HCT116 (cell line): ENCODE measurements around the gene MANEAL. TPM values are rescaled to one million over a fixed set of nuclear protein-coding genes. Genes with fewer than 3 reads are reported as not detected.

Experiments
- ATAC-seq: fragments of 200-7000 bp; cut with Tn5 transposase; 2 replicates; pipeline ENCODE4 v1.9.1; 2020; ENCODE audit warnings: mild to moderate bottlenecking, moderate library complexity
- BruUV-seq: library from RNA; stranded (reverse); fragments of 400-500 nt; replicated peaks from 2 replicates; lab custom pipeline; 2021; lab: Mats Ljungman, UMichigan
- CTCF ChIA-PET: fragments of 300-600 bp; sonication (Branson Sonifier 250); formaldehyde crosslinking; loops from one replicate; lab custom pipeline; 2021; ENCODE audit warnings: antibody characterized with exemption; lab: Charles Lee
- POLR2A ChIA-PET: fragments of 300-600, 350-600 bp; sonication (Branson Sonifier 250); formaldehyde crosslinking; loops from one replicate; lab custom pipeline; 2021; ENCODE audit warnings: antibody characterized with exemption; lab: Charles Lee
- RAD21 ChIA-PET, 2 experiments: fragments of 300-600 bp; sonication (Branson Sonifier 250); formaldehyde crosslinking; loops; one replicate each; lab custom pipeline; 2023; ENCODE audit warnings: low total read pairs in 2 of 2; ENCODE audit not compliant: uncharacterized antibody in 2 of 2, unreplicated experiment in 2 of 2, low non-redundant PET in 1 of 2; lab: Charles Lee
- DNase-seq: peaks from one replicate; pipeline ENCODE4 v3.0.0-alpha.2; 2010; ENCODE audit warnings: low read depth, low spot score
- H2AFZ ChIP-seq: fragments of 200-600 bp; shearing (Covaris generic), sonication (generic); 2 replicates; pipeline ENCODE4 v1.6.1; 2017; ENCODE audit warnings: low read depth, mixed run types, mixed read lengths, antibody characterized with exemption, low read length; ENCODE audit not compliant: poor library complexity, severe bottlenecking
- H3K27ac ChIP-seq: 2 replicates; pipeline ENCODE4 v1.5.1; 2012; ENCODE audit warnings: low read depth, low read length
- H3K27me3 ChIP-seq: fragments of 200-600 bp; sonication (generic); 2 replicates; pipeline ENCODE4 v1.6.1; 2016; ENCODE audit warnings: mixed run types, low read length, mixed read lengths; ENCODE audit not compliant: insufficient read depth
- H3K36me3 ChIP-seq, 2 experiments: fragments of 200-500 bp in 1 of 2; fragments of 200-600 bp in 1 of 2; sonication (Bioruptor generic) in 1 of 2; sonication (generic) in 1 of 2; 2 replicates each; pipeline versions ENCODE4 v1.5.1 to v1.6.1; 2014 to 2016; ENCODE audit warnings: low read length in 2 of 2, inconsistent platforms in 1 of 2, mixed read lengths in 1 of 2, mixed run types in 1 of 2; ENCODE audit not compliant: insufficient read depth in 2 of 2, control insufficient read depth in 1 of 2
- H3K4me1 ChIP-seq, 2 experiments: fragments of 200-600 bp in 1 of 2; sonication (generic) in 1 of 2; 2 replicates each; pipeline versions ENCODE4 v1.5.1 to v1.6.1; 2012 to 2017; ENCODE audit warnings: low read length in 2 of 2, inconsistent platforms in 1 of 2, mild to moderate bottlenecking in 1 of 2, mixed read lengths in 1 of 2, mixed run types in 1 of 2, moderate library complexity in 1 of 2; ENCODE audit not compliant: insufficient read depth in 2 of 2, control insufficient read depth in 1 of 2
- H3K4me2 ChIP-seq: fragments of 200-600 bp; sonication (generic); 2 replicates; pipeline ENCODE4 v1.6.1; 2017; ENCODE audit warnings: mixed run types, low read length, mixed read lengths
- H3K4me3 ChIP-seq, 2 experiments: fragments of 200-600 bp in 1 of 2; sonication (generic) in 1 of 2; replicated peaks in 1 of 2; 2 replicates each; pipeline ENCODE4 v1.5.1; 2011 to 2016; ENCODE audit warnings: low read length in 2 of 2, control low read depth in 1 of 2, low read depth in 1 of 2, mild to moderate bottlenecking in 1 of 2, mixed read lengths in 1 of 2, mixed run types in 1 of 2
- H3K79me2 ChIP-seq: fragments of 200-600 bp; sonication (generic); 2 replicates; pipeline ENCODE4 v1.6.1; 2017; ENCODE audit warnings: mild to moderate bottlenecking, mixed run types, low read length, moderate library complexity, mixed read lengths; ENCODE audit not compliant: insufficient read depth
- H3K9ac ChIP-seq: fragments of 200-600 bp; sonication (generic); 2 replicates; pipeline ENCODE4 v1.6.1; 2016; ENCODE audit warnings: low read length, mixed read lengths
- H3K9me2 ChIP-seq: fragments of 200-600 bp; sonication (generic), shearing (Covaris generic); 2 replicates; pipeline ENCODE4 v1.6.1; 2017; ENCODE audit warnings: mixed run types, mild to moderate bottlenecking, moderate library complexity; ENCODE audit not compliant: insufficient read depth
- H3K9me3 ChIP-seq, 2 experiments: fragments of 200-500 bp in 1 of 2; fragments of 200-600 bp in 1 of 2; sonication (Bioruptor generic) in 1 of 2; sonication (generic) in 1 of 2; 2 replicates each; pipeline ENCODE4 v1.6.1; 2014 to 2017; ENCODE audit warnings: low read length in 2 of 2, mixed read lengths in 2 of 2, inconsistent platforms in 1 of 2, low read depth in 1 of 2, mild to moderate bottlenecking in 1 of 2, mixed run types in 1 of 2, moderate library complexity in 1 of 2; ENCODE audit not compliant: control insufficient read depth in 1 of 2, insufficient read depth in 1 of 2
- H4K20me1 ChIP-seq: fragments of 200-600 bp; sonication (generic), shearing (Covaris generic); 2 replicates; pipeline ENCODE4 v1.6.1; 2017; ENCODE audit warnings: mixed run types, mild to moderate bottlenecking, moderate library complexity; ENCODE audit not compliant: insufficient read depth
- EGR1 ChIP-seq: IDR thresholded peaks from 2 replicates; pipeline ENCODE4 v1.6.1; 2012; ENCODE audit warnings: low read depth
- ELF1 ChIP-seq: IDR thresholded peaks from 2 replicates; pipeline ENCODE4 v1.6.1; 2012; ENCODE audit warnings: low read depth, borderline replicate concordance
- EZH2phosphoT487 ChIP-seq: fragments of 200-600 bp; IDR thresholded peaks from 2 replicates; pipeline ENCODE4 v1.6.1; 2018; ENCODE audit warnings: antibody characterized with exemption, borderline replicate concordance
- POLR2A ChIP-seq: IDR thresholded peaks from 2 replicates; pipeline ENCODE4 v1.7.0; 2011; ENCODE audit warnings: borderline replicate concordance; ENCODE audit not compliant: insufficient read depth, insufficient read length; ENCODE audit errors: extremely low read depth
- POLR2AphosphoS5 ChIP-seq: IDR thresholded peaks from 2 replicates; pipeline ENCODE4 v1.6.1; 2011; ENCODE audit warnings: mild to moderate bottlenecking, low read depth, low read length, moderate library complexity
- SIN3A ChIP-seq: IDR thresholded peaks from 2 replicates; pipeline ENCODE4 v1.6.1; 2012; ENCODE audit warnings: low read depth
- SP1 ChIP-seq: IDR thresholded peaks from 2 replicates; pipeline ENCODE4 v1.6.1; 2012; ENCODE audit warnings: low read depth
- ZNF274 ChIP-seq: fragments of 200-500 bp; sonication (Bioruptor generic); IDR thresholded peaks from 2 replicates; pipeline ENCODE4 v1.6.1; 2014; ENCODE audit warnings: mild to moderate bottlenecking, low read depth, low read length, inconsistent platforms
- intact Hi-C: fragments of 100-400 bp; cut with micrococcal nuclease; formaldehyde crosslinking; loops from 2 replicates; pipeline ENCODE4 v1.10.0; 2022
- total RNA-seq: library from RNA; stranded (reverse); gene quantifications from one replicate; pipeline ENCODE4 v1.2.1, GENCODE V29; 2021; ENCODE audit not compliant: unreplicated experiment
- TF ChIP-seq, protein P1 (sequence below): IDR thresholded peaks from 2 replicates; pipeline ENCODE4 v1.6.1; 2012
- TF ChIP-seq, protein P2 (sequence below): IDR thresholded peaks from 2 replicates; pipeline ENCODE4 v1.6.1; 2012
- TF ChIP-seq, protein P3 (sequence below): IDR thresholded peaks from 2 replicates; pipeline ENCODE4 v1.6.1; 2012; ENCODE audit warnings: low read depth

MANEAL gene
- total RNA-seq, 1 experiment from 2014 or later, result 17.3 TPM

DNA sequence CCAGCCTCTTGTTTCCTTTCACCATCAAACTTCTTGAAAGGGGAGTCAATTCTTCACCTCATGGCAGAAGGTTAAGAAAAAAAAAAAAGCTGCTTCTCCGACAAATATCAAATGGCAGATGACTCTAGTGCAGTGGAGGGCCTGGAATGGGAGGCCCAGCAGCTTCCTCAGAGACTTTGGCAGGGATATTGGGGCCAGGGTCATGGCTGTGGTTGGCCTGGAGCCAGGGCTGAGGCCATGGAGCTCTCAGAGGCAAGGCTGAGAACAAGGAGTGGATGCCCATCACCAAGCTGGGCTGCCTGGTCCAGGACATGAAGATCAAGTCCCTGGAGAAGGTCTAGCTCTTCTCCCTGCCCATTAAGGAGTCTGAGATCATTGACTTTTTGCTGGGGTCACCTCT lies 47.1 kb downstream of the MANEAL start:
- BruUV-seq, result no TSS peak
- Histone ChIP-seq H3K79me2 (peaks cover 42% of the 10 kb centered on the region), H3K27me3 (no peaks in the 10 kb centered on the region), H2AFZ (no peak overlapping the region), H3K36me3 (peaks cover 19 to 23% of the 10 kb centered on the region in 2 experiments; a peak in 3 of 4 replicates), H3K9me2 (no peaks in the 10 kb centered on the region), H3K4me3 (no peak overlapping the region), H3K9ac (no peak overlapping the region), H3K9me3 (no peaks in the 10 kb centered on the region), H3K4me2 (no peak overlapping the region), H3K4me1 (no peaks in the 10 kb centered on the region), H3K27ac (no peak overlapping the region), H4K20me1 (no peaks in the 10 kb centered on the region)
- no peak for TF ChIP-seq SP1
- TF ChIP-seq EZH2phosphoT487, result no peak
- TF ChIP-seq, protein P1, sequence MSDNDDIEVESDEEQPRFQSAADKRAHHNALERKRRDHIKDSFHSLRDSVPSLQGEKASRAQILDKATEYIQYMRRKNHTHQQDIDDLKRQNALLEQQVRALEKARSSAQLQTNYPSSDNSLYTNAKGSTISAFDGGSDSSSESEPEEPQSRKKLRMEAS, result no peak
- TF ChIP-seq EGR1, result no peak
- TF ChIP-seq, protein P2, sequence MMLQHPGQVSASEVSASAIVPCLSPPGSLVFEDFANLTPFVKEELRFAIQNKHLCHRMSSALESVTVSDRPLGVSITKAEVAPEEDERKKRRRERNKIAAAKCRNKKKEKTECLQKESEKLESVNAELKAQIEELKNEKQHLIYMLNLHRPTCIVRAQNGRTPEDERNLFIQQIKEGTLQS, result no peak
- TF ChIP-seq SIN3A, result no peak
- TF ChIP-seq ZNF274, result no peak
- TF ChIP-seq, protein P3, sequence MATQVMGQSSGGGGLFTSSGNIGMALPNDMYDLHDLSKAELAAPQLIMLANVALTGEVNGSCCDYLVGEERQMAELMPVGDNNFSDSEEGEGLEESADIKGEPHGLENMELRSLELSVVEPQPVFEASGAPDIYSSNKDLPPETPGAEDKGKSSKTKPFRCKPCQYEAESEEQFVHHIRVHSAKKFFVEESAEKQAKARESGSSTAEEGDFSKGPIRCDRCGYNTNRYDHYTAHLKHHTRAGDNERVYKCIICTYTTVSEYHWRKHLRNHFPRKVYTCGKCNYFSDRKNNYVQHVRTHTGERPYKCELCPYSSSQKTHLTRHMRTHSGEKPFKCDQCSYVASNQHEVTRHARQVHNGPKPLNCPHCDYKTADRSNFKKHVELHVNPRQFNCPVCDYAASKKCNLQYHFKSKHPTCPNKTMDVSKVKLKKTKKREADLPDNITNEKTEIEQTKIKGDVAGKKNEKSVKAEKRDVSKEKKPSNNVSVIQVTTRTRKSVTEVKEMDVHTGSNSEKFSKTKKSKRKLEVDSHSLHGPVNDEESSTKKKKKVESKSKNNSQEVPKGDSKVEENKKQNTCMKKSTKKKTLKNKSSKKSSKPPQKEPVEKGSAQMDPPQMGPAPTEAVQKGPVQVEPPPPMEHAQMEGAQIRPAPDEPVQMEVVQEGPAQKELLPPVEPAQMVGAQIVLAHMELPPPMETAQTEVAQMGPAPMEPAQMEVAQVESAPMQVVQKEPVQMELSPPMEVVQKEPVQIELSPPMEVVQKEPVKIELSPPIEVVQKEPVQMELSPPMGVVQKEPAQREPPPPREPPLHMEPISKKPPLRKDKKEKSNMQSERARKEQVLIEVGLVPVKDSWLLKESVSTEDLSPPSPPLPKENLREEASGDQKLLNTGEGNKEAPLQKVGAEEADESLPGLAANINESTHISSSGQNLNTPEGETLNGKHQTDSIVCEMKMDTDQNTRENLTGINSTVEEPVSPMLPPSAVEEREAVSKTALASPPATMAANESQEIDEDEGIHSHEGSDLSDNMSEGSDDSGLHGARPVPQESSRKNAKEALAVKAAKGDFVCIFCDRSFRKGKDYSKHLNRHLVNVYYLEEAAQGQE, result no peak
- no peak for TF ChIP-seq POLR2A
- TF ChIP-seq POLR2AphosphoS5, result no peak
- no peak for TF ChIP-seq ELF1
- intact Hi-C loops, result no loop called here
- CTCF ChIA-PET, result no interaction called here
- RAD21 ChIA-PET, result interaction anchor here in 1 of 2 experiments (0.7 kb wide), 1 partner anchor 332 kb away, joined by 3 read pairs; no protein-coding TSS in a partner anchor
- DNase-seq (no peak), ATAC-seq (no peak)
- POLR2A ChIA-PET, result interaction anchor here (0.6 kb wide), 1 partner anchor 33 kb away, joined by 3 read pairs; the partner anchor contains the start of genes C1orf122 and YRDC
